ENCODE results near the gene DAZAP1. TPM values are rescaled to one million over a fixed set of nuclear protein-coding genes. Genes with fewer than 3 reads are reported as not detected.

The DAZAP1 gene
- total RNA-seq, 1 donor from 2014 or later = 15.8 TPM

- no peaks in the 10 kb centered on the region for H3K27me3 ChIP-seq
- peaks cover 64 to 73% of the 10 kb centered on the region in 2 donors for H3K36me3 ChIP-seq
- intact Hi-C loops (cut with DNase I) = no loop called here
- TF ChIP-seq CTCF (IDR thresholded peaks at IDR 0.05) = no peak
- H3K4me3 ChIP-seq = no peak overlapping the region
- no peak for DNase-seq (ENCODE audit: low spot score in 2 of 2)
- no peaks in the 10 kb centered on the region for H3K4me1 ChIP-seq
- no peaks in the 10 kb centered on the region for H3K9me3 ChIP-seq
- no peak overlapping the region for H3K27ac ChIP-seq
Measured at GRCh38 chr19:1374250-1374577, 33.2 kb upstream of the DAZAP1 start.

- TF ChIP-seq CTCF (IDR thresholded peaks at IDR 0.05) = no peak
- no peaks in the 10 kb centered on the region for H3K27me3 ChIP-seq
- no peaks in the 10 kb centered on the region for H3K9me3 ChIP-seq
- peaks cover 45 to 51% of the 10 kb centered on the region in 2 donors for H3K36me3 ChIP-seq
- DNase-seq (ENCODE audit: low spot score in 2 of 2) = no peak
- H3K27ac ChIP-seq = no peak overlapping the region
- intact Hi-C loops (cut with DNase I) = no loop called here
- H3K4me1 ChIP-seq = no peaks in the 10 kb centered on the region
- H3K4me3 ChIP-seq = no peak overlapping the region
Measured at GRCh38 chr19:1376415-1376805, 31.0 kb upstream of the DAZAP1 start.

- Histone ChIP-seq H3K27me3 (no peaks in the 10 kb centered on the region), H3K4me1 (no peaks in the 10 kb centered on the region), H3K27ac (no peak overlapping the region), H3K9me3 (no peaks in the 10 kb centered on the region), H3K4me3 (no peak overlapping the region), H3K36me3 (peaks cover 36 to 44% of the 10 kb centered on the region in 2 donors)
- DNase-seq (ENCODE audit: low spot score in 2 of 2) = no peak
- intact Hi-C loops (cut with DNase I) = no loop called here
- no peak for TF ChIP-seq CTCF (IDR thresholded peaks at IDR 0.05)
Measured at GRCh38 chr19:1377176-1377964, 30.0 kb upstream of the DAZAP1 start.

GRCh38 chr19:1377965-1378785 is 29.2 kb upstream of the DAZAP1 start:
- Histone ChIP-seq H3K9me3 (no peaks in the 10 kb centered on the region), H3K4me3 (no peak overlapping the region), H3K4me1 (no peaks in the 10 kb centered on the region), H3K36me3 (peaks cover 29 to 37% of the 10 kb centered on the region in 2 donors), H3K27me3 (no peaks in the 10 kb centered on the region), H3K27ac (no peak overlapping the region)
- intact Hi-C loops (cut with DNase I) = no loop called here
- no peak for DNase-seq (ENCODE audit: low spot score in 2 of 2)
- no peak for TF ChIP-seq CTCF (IDR thresholded peaks at IDR 0.05)

GRCh38 chr19:1379126-1379905 is 28.1 kb upstream of the DAZAP1 start:
- no peak for DNase-seq (ENCODE audit: low spot score in 2 of 2)
- Histone ChIP-seq H3K4me3 (no peak overlapping the region), H3K27ac (no peak overlapping the region), H3K36me3 (peaks cover 21 to 25% of the 10 kb centered on the region in 2 donors), H3K9me3 (no peaks in the 10 kb centered on the region), H3K27me3 (no peaks in the 10 kb centered on the region), H3K4me1 (peaks cover 0 to 2% of the 10 kb centered on the region in 2 donors)
- no peak for TF ChIP-seq CTCF (IDR thresholded peaks at IDR 0.05)
- intact Hi-C loops (cut with DNase I) = no loop called here

All from ascending aorta (tissue), 2 donors.